Non-pigmented ciliary epithelial cell (primary cell): ENCODE data around the gene CD300LF.

Experiments
- DNase-seq: peaks from one replicate; pipeline ENCODE4 v3.0.0-alpha.2; 2010; ENCODE audit warnings: low read depth

Gene CD300LF

GRCh38 chr17:74729866-74730265, 17.1 kb upstream of the CD300LF start:
- DNase-seq, result no peak

- DNase-seq, result no peak
Measured at GRCh38 chr17:74729368-74729767, 16.6 kb upstream of the CD300LF start.

GRCh38 chr17:74728702-74729075, 16.0 kb upstream of the CD300LF start:
- DNase-seq, result no peak

- no peak for DNase-seq
Measured at GRCh38 chr17:74728033-74728701, 15.4 kb upstream of the CD300LF start.

GRCh38 chr17:74725111-74725510, 12.4 kb upstream of the CD300LF start:
- DNase-seq, result no peak

- no peak for DNase-seq
Measured at GRCh38 chr17:74723891-74724290, 11.2 kb upstream of the CD300LF start.

GRCh38 chr17:74722782-74723181, 10.1 kb upstream of the CD300LF start:
- no peak for DNase-seq

GRCh38 chr17:74720506-74720905, 7.8 kb upstream of the CD300LF start:
- no peak for DNase-seq

GRCh38 chr17:74715144-74715543, 2.4 kb upstream of the CD300LF start:
- DNase-seq, result no peak

- no peak for DNase-seq
Measured at GRCh38 chr17:74713171-74713755, 540 bp upstream of the CD300LF start.

GRCh38 chr17:74712301-74712700, 422 bp downstream of the CD300LF start:
- no peak for DNase-seq

- no peak for DNase-seq
Measured at GRCh38 chr17:74711058-74711824, 1.5 kb downstream of the CD300LF start.

- DNase-seq, result no peak
Measured at GRCh38 chr17:74704544-74704943, 8.2 kb downstream of the CD300LF start.

GRCh38 chr17:74703311-74703710, 9.4 kb downstream of the CD300LF start:
- DNase-seq, result no peak

- DNase-seq, result no peak
Measured at GRCh38 chr17:74702116-74702871, 10.4 kb downstream of the CD300LF start.

GRCh38 chr17:74699236-74699635, 13.5 kb downstream of the CD300LF start:
- DNase-seq, result no peak

GRCh38 chr17:74698069-74698468, 14.7 kb downstream of the CD300LF start:
- no peak for DNase-seq

- no peak for DNase-seq
Measured at GRCh38 chr17:74697515-74697914, 15.2 kb downstream of the CD300LF start.

- no peak for DNase-seq
Measured at GRCh38 chr17:74695629-74696028, 17.1 kb downstream of the CD300LF start.

- DNase-seq, result no peak
Measured at GRCh38 chr17:74694081-74694480, 18.6 kb downstream of the CD300LF start.

- no peak for DNase-seq
Measured at GRCh38 chr17:74691151-74691550, 21.6 kb downstream of the CD300LF start.

- no peak for DNase-seq
Measured at GRCh38 chr17:74690409-74690825, 22.3 kb downstream of the CD300LF start.

- no peak for DNase-seq
Measured at GRCh38 chr17:74687886-74688285, 24.8 kb downstream of the CD300LF start.
